ENCODE results near the gene CCDC88C.

DNA sequence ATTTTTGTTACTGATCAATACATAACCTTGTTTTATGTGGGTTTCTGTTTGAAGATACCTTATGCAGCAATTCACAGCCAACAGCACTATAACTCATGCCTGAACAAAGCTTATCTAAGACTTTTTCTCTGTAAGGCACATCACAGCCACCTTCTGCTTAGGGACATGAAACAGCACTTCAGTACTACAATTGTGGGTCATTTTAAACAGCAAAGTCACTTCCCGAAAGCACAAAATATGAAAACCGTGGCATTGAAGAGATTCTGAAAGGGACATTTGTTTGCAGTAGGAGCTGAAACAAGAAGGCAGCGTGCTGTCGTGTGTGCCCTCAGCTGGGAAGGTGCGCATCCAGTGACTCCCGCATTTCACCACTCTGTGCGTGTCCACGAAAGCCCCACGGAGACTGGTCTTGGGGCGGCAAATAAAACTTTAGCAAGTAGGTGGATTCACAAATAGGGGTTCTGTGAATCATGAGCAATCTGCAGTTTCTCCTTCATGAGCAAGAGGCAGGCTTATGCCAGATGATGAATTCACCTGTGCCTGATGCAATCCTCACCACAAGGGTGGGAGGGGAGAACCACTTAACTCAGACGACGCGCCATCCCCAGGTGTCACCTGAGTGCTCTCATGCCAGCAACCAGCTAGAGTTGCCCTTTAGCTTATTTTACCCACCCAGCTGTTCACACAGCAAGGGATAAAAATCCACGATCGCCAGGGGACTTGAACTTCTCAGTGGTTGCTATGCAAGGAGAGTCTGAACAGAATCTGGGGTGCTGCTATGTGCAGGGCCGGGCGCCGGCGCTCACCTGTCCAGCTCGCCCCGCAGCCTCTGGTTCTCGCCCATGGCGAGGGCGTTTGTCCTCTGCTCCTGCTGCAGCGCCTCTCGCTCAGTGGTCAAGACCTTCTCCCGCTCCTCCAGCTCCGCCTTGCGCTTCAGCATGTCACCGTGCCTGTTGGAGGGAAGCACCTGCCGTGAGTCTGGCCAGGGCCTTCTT is 118.2 kb downstream of the CCDC88C start:
- TF ChIP-seq EP300 (IDR thresholded peaks at IDR 0.05) (no peak), POLR2A (IDR thresholded peaks at IDR 0.05) (no peak)
- TF ChIP-seq, protein P1, sequence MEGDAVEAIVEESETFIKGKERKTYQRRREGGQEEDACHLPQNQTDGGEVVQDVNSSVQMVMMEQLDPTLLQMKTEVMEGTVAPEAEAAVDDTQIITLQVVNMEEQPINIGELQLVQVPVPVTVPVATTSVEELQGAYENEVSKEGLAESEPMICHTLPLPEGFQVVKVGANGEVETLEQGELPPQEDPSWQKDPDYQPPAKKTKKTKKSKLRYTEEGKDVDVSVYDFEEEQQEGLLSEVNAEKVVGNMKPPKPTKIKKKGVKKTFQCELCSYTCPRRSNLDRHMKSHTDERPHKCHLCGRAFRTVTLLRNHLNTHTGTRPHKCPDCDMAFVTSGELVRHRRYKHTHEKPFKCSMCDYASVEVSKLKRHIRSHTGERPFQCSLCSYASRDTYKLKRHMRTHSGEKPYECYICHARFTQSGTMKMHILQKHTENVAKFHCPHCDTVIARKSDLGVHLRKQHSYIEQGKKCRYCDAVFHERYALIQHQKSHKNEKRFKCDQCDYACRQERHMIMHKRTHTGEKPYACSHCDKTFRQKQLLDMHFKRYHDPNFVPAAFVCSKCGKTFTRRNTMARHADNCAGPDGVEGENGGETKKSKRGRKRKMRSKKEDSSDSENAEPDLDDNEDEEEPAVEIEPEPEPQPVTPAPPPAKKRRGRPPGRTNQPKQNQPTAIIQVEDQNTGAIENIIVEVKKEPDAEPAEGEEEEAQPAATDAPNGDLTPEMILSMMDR (IDR thresholded peaks at IDR 0.05), result no peak
